ENCODE measurements around the gene C7orf25.

C7orf25 gene

GRCh38 chr7:42940985-42941847 is 29.3 kb upstream of the C7orf25 start:
- Histone ChIP-seq H3K9ac (ENCODE audit: low read depth, low read length) (no peak overlapping the region), H3K9me3 (ENCODE audit: control insufficient read depth, insufficient read depth, low read length) (no peaks in the 10 kb centered on the region), H3K4me3 (ENCODE audit: low read depth, low read length) (no peak overlapping the region), H3K36me3 (ENCODE audit: control insufficient read depth, insufficient read depth, low read length) (peaks cover 40% of the 10 kb centered on the region), H3K27ac (ENCODE audit: low read depth, low read length) (peak overlapping the region; percentile 16), H3K27me3 (ENCODE audit: control insufficient read depth, insufficient read depth, low read length) (no peaks in the 10 kb centered on the region), H3K4me1 (ENCODE audit: control insufficient read depth, insufficient read depth, low read length) (peaks cover 2% of the 10 kb centered on the region; the same call in 1 of the 2 replicates)

- Histone ChIP-seq H3K9me3 (ENCODE audit: control insufficient read depth, insufficient read depth, low read length) (no peaks in the 10 kb centered on the region), H3K27me3 (ENCODE audit: control insufficient read depth, insufficient read depth, low read length) (no peaks in the 10 kb centered on the region), H3K4me3 (ENCODE audit: low read depth, low read length) (no peak overlapping the region), H3K4me1 (ENCODE audit: control insufficient read depth, insufficient read depth, low read length) (peaks cover 2% of the 10 kb centered on the region; the same call in 1 of the 2 replicates), H3K36me3 (ENCODE audit: control insufficient read depth, insufficient read depth, low read length) (peaks cover 56% of the 10 kb centered on the region), H3K9ac (ENCODE audit: low read depth, low read length) (no peak overlapping the region), H3K27ac (ENCODE audit: low read depth, low read length) (no peak overlapping the region)
Measured at GRCh38 chr7:42939457-42940240, 27.8 kb upstream of the C7orf25 start.

DNA sequence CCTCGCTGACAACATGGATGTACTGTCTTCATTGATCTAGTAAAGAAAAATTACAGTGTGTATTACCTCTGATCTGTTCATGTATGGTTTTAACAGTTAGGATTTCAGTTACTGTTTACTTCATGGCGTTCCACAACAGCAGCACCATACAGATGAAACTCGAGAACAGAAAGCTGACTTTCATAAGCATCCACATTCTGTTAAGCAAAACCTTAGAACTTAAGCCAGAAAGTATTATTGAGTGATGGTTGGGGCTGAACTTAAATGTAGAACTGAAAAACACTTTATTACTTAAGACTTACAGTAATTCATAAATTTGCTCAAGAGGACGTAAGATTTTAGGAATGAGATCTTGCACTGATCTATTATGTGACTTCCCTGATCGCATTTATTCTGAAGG is 24.0 kb upstream of the C7orf25 start:
- H3K9ac ChIP-seq (ENCODE audit: low read depth, low read length), result no peak overlapping the region
- H3K27ac ChIP-seq (ENCODE audit: low read depth, low read length), result no peak overlapping the region
- H3K4me3 ChIP-seq (ENCODE audit: low read depth, low read length), result no peak overlapping the region
- H3K9me3 ChIP-seq (ENCODE audit: control insufficient read depth, insufficient read depth, low read length), result no peaks in the 10 kb centered on the region
- H3K36me3 ChIP-seq (ENCODE audit: control insufficient read depth, insufficient read depth, low read length), result peaks cover 61% of the 10 kb centered on the region
- H3K27me3 ChIP-seq (ENCODE audit: control insufficient read depth, insufficient read depth, low read length), result no peaks in the 10 kb centered on the region
- no peaks in the 10 kb centered on the region for H3K4me1 ChIP-seq (ENCODE audit: control insufficient read depth, insufficient read depth, low read length)

- Histone ChIP-seq H3K9ac (ENCODE audit: low read depth, low read length) (no peak overlapping the region), H3K4me1 (ENCODE audit: control insufficient read depth, insufficient read depth, low read length) (peaks cover 5% of the 10 kb centered on the region; the same call in 1 of the 2 replicates), H3K27me3 (ENCODE audit: control insufficient read depth, insufficient read depth, low read length) (no peaks in the 10 kb centered on the region), H3K9me3 (ENCODE audit: control insufficient read depth, insufficient read depth, low read length) (no peaks in the 10 kb centered on the region), H3K36me3 (ENCODE audit: control insufficient read depth, insufficient read depth, low read length) (peaks cover 51% of the 10 kb centered on the region), H3K4me3 (ENCODE audit: low read depth, low read length) (no peak overlapping the region), H3K27ac (ENCODE audit: low read depth, low read length) (no peak overlapping the region)
Measured at GRCh38 chr7:42934291-42934690, 22.4 kb upstream of the C7orf25 start.

DNA sequence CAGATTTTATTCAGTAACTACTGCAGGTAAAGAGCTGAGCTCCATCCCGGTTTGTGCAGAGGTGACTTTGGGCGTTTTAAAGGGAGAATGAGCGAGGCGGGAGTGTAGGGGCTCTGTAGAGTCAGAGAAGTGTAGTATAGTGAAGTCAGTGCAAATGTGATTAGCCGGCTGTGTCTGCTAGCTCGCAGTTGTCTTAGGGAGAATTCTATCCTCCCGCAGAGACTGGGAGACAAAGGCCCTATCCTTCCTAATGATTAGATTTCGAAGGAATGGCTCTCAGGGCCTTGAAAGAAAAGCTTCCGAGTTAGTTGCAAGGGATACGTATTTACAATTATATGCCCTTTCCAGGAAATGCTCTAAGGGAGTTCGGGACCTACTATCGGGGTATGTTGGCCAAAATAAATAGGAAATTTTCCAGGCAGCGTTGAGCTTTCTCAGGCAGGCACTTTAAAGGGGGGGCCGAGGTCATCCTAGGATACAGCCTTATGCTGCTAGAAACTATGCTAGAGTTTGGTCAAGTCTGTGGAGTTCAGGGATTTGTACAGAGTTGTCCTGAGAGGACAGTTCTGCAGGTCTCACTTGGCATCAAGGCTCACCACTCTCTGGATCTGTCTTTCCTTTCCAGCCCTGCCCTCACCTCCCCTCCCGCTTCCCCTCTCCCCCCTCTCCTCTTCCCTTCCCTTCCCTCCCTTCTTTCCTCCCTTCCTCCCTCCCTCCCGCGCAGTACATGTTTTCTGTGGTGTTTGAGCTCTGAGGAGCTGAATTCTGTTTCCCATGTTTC is 21.1 kb upstream of the C7orf25 start:
- peaks cover 45% of the 10 kb centered on the region for H3K36me3 ChIP-seq (ENCODE audit: control insufficient read depth, insufficient read depth, low read length)
- no peaks in the 10 kb centered on the region for H3K9me3 ChIP-seq (ENCODE audit: control insufficient read depth, insufficient read depth, low read length)
- peak overlapping the region; percentile 81 for H3K27ac ChIP-seq (ENCODE audit: low read depth, low read length)
- H3K9ac ChIP-seq (ENCODE audit: low read depth, low read length), result peak overlapping the region; percentile 95
- H3K27me3 ChIP-seq (ENCODE audit: control insufficient read depth, insufficient read depth, low read length), result no peaks in the 10 kb centered on the region
- H3K4me3 ChIP-seq (ENCODE audit: low read depth, low read length), result peak overlapping the region; percentile 97
- peaks cover 9% of the 10 kb centered on the region; the same call in 1 of the 2 replicates for H3K4me1 ChIP-seq (ENCODE audit: control insufficient read depth, insufficient read depth, low read length)

- H3K4me1 ChIP-seq (ENCODE audit: control insufficient read depth, insufficient read depth, low read length), result peaks cover 9% of the 10 kb centered on the region; the same call in 1 of the 2 replicates
- H3K4me3 ChIP-seq (ENCODE audit: low read depth, low read length), result peak within 1 kb of the TSS; percentile 97
- no peaks in the 10 kb centered on the region for H3K9me3 ChIP-seq (ENCODE audit: control insufficient read depth, insufficient read depth, low read length)
- no peaks in the 10 kb centered on the region for H3K27me3 ChIP-seq (ENCODE audit: control insufficient read depth, insufficient read depth, low read length)
- H3K27ac ChIP-seq (ENCODE audit: low read depth, low read length), result peak within 1 kb of the TSS; percentile 84
- H3K36me3 ChIP-seq (ENCODE audit: control insufficient read depth, insufficient read depth, low read length), result peaks cover 43% of the 10 kb centered on the region
- H3K9ac ChIP-seq (ENCODE audit: low read depth, low read length), result peak within 1 kb of the TSS; percentile 95
Measured at GRCh38 chr7:42931834-42932651, 20.2 kb upstream of the C7orf25 start, which contains the start of the genes MRPL32 and PSMA2. Gene MRPL32, plus strand, starts transcription at chr7:42932376. Its CDS starts 11 bp downstream, at chr7:42932387. Gene PSMA2, minus strand, starts transcription at chr7:42932174. Its CDS starts 16 bp downstream, at chr7:42932158.

GRCh38 chr7:42931447-42931833 is 19.6 kb upstream of the C7orf25 start:
- H3K36me3 ChIP-seq (ENCODE audit: control insufficient read depth, insufficient read depth, low read length), result peaks cover 43% of the 10 kb centered on the region

GRCh38 chr7:42930889-42931288 is 19.0 kb upstream of the C7orf25 start:
- peaks cover 43% of the 10 kb centered on the region for H3K36me3 ChIP-seq (ENCODE audit: control insufficient read depth, insufficient read depth, low read length)
- H3K27ac ChIP-seq (ENCODE audit: low read depth, low read length), result no peak overlapping the region
- H3K4me3 ChIP-seq (ENCODE audit: low read depth, low read length), result peak overlapping the region; percentile 97
- peaks cover 9% of the 10 kb centered on the region; the same call in 1 of the 2 replicates for H3K4me1 ChIP-seq (ENCODE audit: control insufficient read depth, insufficient read depth, low read length)
- no peaks in the 10 kb centered on the region for H3K9me3 ChIP-seq (ENCODE audit: control insufficient read depth, insufficient read depth, low read length)
- H3K9ac ChIP-seq (ENCODE audit: low read depth, low read length), result peak overlapping the region; percentile 95
- H3K27me3 ChIP-seq (ENCODE audit: control insufficient read depth, insufficient read depth, low read length), result no peaks in the 10 kb centered on the region

More at GRCh38 chr7:42931447-42931833, 19.6 kb upstream of the C7orf25 start:
- Histone ChIP-seq H3K27me3 (ENCODE audit: control insufficient read depth, insufficient read depth, low read length) (no peaks in the 10 kb centered on the region), H3K9ac (ENCODE audit: low read depth, low read length) (peak overlapping the region; percentile 95), H3K4me1 (ENCODE audit: control insufficient read depth, insufficient read depth, low read length) (peaks cover 9% of the 10 kb centered on the region; the same call in 1 of the 2 replicates), H3K27ac (ENCODE audit: low read depth, low read length) (peak overlapping the region; percentile 84), H3K9me3 (ENCODE audit: control insufficient read depth, insufficient read depth, low read length) (no peaks in the 10 kb centered on the region), H3K4me3 (ENCODE audit: low read depth, low read length) (peak overlapping the region; percentile 97)

- no peak overlapping the region for H3K27ac ChIP-seq (ENCODE audit: low read depth, low read length)
- no peaks in the 10 kb centered on the region for H3K9me3 ChIP-seq (ENCODE audit: control insufficient read depth, insufficient read depth, low read length)
- peak overlapping the region; percentile 97; the same call in 1 of the 2 replicates for H3K4me3 ChIP-seq (ENCODE audit: low read depth, low read length)
- H3K36me3 ChIP-seq (ENCODE audit: control insufficient read depth, insufficient read depth, low read length), result peaks cover 43% of the 10 kb centered on the region
- no peaks in the 10 kb centered on the region for H3K27me3 ChIP-seq (ENCODE audit: control insufficient read depth, insufficient read depth, low read length)
- no peak overlapping the region; the same call in 1 of the 2 replicates for H3K9ac ChIP-seq (ENCODE audit: low read depth, low read length)
- H3K4me1 ChIP-seq (ENCODE audit: control insufficient read depth, insufficient read depth, low read length), result peaks cover 9% of the 10 kb centered on the region; the same call in 1 of the 2 replicates
Measured at GRCh38 chr7:42929449-42929848, 17.6 kb upstream of the C7orf25 start.

Data from HUES48 (cell line).